ENCODE measurements around the gene PEDS1.

DNA sequence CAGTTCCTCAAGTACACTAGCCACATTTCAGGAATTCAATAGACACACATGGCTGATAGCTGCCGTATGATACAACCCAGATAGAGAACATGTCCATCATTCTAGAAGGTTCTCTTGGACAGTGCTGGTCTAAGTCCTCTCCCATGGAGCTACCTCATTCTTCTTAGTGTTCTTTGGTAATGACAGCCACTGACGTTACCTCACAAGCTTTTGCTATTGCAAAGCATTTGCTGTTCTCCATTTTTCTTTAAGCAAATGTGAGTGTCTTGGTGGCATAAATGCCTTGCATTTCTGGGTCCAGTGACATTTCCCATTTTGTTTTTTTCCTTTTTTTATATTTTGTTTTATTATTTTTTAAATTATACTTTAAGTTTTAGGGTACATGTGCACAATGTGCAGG is 28.8 kb upstream of the PEDS1 start:
- TF ChIP-seq POLR2A (IDR thresholded peaks at IDR 0.05) (no peak), EP300 (IDR thresholded peaks at IDR 0.05) (no peak)
- TF ChIP-seq, protein P1, sequence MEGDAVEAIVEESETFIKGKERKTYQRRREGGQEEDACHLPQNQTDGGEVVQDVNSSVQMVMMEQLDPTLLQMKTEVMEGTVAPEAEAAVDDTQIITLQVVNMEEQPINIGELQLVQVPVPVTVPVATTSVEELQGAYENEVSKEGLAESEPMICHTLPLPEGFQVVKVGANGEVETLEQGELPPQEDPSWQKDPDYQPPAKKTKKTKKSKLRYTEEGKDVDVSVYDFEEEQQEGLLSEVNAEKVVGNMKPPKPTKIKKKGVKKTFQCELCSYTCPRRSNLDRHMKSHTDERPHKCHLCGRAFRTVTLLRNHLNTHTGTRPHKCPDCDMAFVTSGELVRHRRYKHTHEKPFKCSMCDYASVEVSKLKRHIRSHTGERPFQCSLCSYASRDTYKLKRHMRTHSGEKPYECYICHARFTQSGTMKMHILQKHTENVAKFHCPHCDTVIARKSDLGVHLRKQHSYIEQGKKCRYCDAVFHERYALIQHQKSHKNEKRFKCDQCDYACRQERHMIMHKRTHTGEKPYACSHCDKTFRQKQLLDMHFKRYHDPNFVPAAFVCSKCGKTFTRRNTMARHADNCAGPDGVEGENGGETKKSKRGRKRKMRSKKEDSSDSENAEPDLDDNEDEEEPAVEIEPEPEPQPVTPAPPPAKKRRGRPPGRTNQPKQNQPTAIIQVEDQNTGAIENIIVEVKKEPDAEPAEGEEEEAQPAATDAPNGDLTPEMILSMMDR (IDR thresholded peaks at IDR 0.05) = no peak
